HEK293 (cell line): ENCODE measurements around the gene MAP3K12.
A peak's percentile ranks its signal among the peaks of the same experiment; 100 is the strongest.

Experiments used
- ELK4 ChIP-seq: IDR thresholded peaks from 2 replicates; pipeline ENCODE4 v1.6.1; 2011; ENCODE audit warnings: mild to moderate bottlenecking, low read depth, low read length, borderline replicate concordance
- GLIS2 ChIP-seq: fragments of 450-650 bp; formaldehyde crosslinking; IDR thresholded peaks from 2 replicates; pipeline ENCODE4 v1.5.1; 2016; ENCODE audit warnings: missing biosample characterization, missing genetic modification characterization
- HOXA7 ChIP-seq: sonication (generic); formaldehyde crosslinking; IDR thresholded peaks from 2 replicates; pipeline ENCODE4 v1.8.1; 2022; ENCODE audit warnings: missing genetic modification reagents, borderline replicate concordance
- KLF7 ChIP-seq: fragments of 450-650 bp; formaldehyde crosslinking; IDR thresholded peaks from 2 replicates; pipeline ENCODE4 v1.5.1; 2016; ENCODE audit warnings: missing biosample characterization, missing genetic modification characterization, borderline replicate concordance
- KLF8 ChIP-seq: fragments of 450-650 bp; formaldehyde crosslinking; IDR thresholded peaks from 2 replicates; pipeline ENCODE4 v1.5.1; 2016; ENCODE audit warnings: missing biosample characterization, missing genetic modification characterization
- KLF9 ChIP-seq: fragments of 450-650 bp; formaldehyde crosslinking; IDR thresholded peaks from 2 replicates; pipeline ENCODE4 v1.5.1; 2016; ENCODE audit warnings: missing biosample characterization, missing genetic modification characterization, low read depth
- MYNN ChIP-seq: fragments of 450-650 bp; formaldehyde crosslinking; IDR thresholded peaks from 2 replicates; pipeline ENCODE4 v1.5.1; 2016; ENCODE audit warnings: missing biosample characterization, missing genetic modification characterization, borderline replicate concordance
- PRDM1 ChIP-seq: fragments of 450-650 bp; formaldehyde crosslinking; IDR thresholded peaks from 2 replicates; pipeline ENCODE4; 2016; ENCODE audit warnings: missing biosample characterization, missing genetic modification characterization
- PRDM4 ChIP-seq: fragments of 450-650 bp; formaldehyde crosslinking; IDR thresholded peaks from 2 replicates; pipeline ENCODE4 v1.5.1; 2017; ENCODE audit warnings: missing biosample characterization, missing genetic modification characterization
- REST ChIP-seq: fragments of 450-650 bp; formaldehyde crosslinking; IDR thresholded peaks from 2 replicates; pipeline ENCODE4 v1.5.1; 2016; ENCODE audit warnings: missing biosample characterization, missing genetic modification characterization
- SCRT2 ChIP-seq: fragments of 450-650 bp; formaldehyde crosslinking; IDR thresholded peaks from 2 replicates; pipeline ENCODE4 v1.5.1; 2016; ENCODE audit warnings: missing biosample characterization, missing genetic modification characterization
- ZFP3 ChIP-seq: fragments of 450-650 bp; formaldehyde crosslinking; IDR thresholded peaks from 2 replicates; pipeline ENCODE4 v1.5.1; 2016; ENCODE audit warnings: low read depth, missing biosample characterization, missing genetic modification characterization
- ZNF266 ChIP-seq: fragments of 450-650 bp; formaldehyde crosslinking; IDR thresholded peaks from 2 replicates; pipeline ENCODE4 v1.5.1; 2016; ENCODE audit warnings: missing biosample characterization, missing genetic modification characterization, low read depth
- ZNF274 ChIP-seq, 2 experiments: fragments of 200-500 bp in 1 of 2; fragments of 450-650 bp in 1 of 2; sonication (Bioruptor generic) in 1 of 2; formaldehyde crosslinking in 1 of 2; IDR thresholded peaks; 2 replicates each; pipeline versions ENCODE4 v1.5.1 to v1.6.1; 2014 to 2016; ENCODE audit warnings: borderline replicate concordance in 1 of 2, inconsistent platforms in 1 of 2, low read length in 1 of 2, missing biosample characterization in 1 of 2, missing genetic modification characterization in 1 of 2
- ZNF324 ChIP-seq: fragments of 450-650 bp; formaldehyde crosslinking; IDR thresholded peaks from 2 replicates; pipeline ENCODE4 v1.5.1; 2016; ENCODE audit warnings: missing biosample characterization, missing genetic modification characterization
- ZNF335 ChIP-seq: fragments of 450-650 bp; formaldehyde crosslinking; conservative IDR thresholded peaks from 2 replicates; pipeline ENCODE4 v1.5.1; 2016; ENCODE audit warnings: missing biosample characterization, missing genetic modification characterization
- ZNF449 ChIP-seq: fragments of 450-650 bp; formaldehyde crosslinking; IDR thresholded peaks from 2 replicates; pipeline ENCODE4 v1.5.1; 2017; ENCODE audit warnings: missing biosample characterization, mild to moderate bottlenecking, missing genetic modification characterization, moderate library complexity
- ZNF514 ChIP-seq: fragments of 450-650 bp; formaldehyde crosslinking; IDR thresholded peaks from 2 replicates; pipeline ENCODE4 v1.5.1; 2016; ENCODE audit warnings: missing biosample characterization, missing genetic modification characterization
- ZNF518A ChIP-seq: fragments of 450-650 bp; formaldehyde crosslinking; conservative IDR thresholded peaks from 2 replicates; pipeline ENCODE4 v1.5.1; 2016; ENCODE audit warnings: low read depth, missing biosample characterization, missing genetic modification characterization
- ZNF639 ChIP-seq: fragments of 450-650 bp; formaldehyde crosslinking; IDR thresholded peaks from 2 replicates; pipeline ENCODE4 v1.5.1; 2016; ENCODE audit warnings: missing biosample characterization, missing genetic modification characterization
- ZNF76 ChIP-seq: fragments of 450-650 bp; formaldehyde crosslinking; IDR thresholded peaks from 2 replicates; pipeline ENCODE4; 2016; ENCODE audit warnings: low read depth, missing biosample characterization, missing genetic modification characterization, borderline replicate concordance

MAP3K12 gene

GRCh38 chr12:53492830-53493609, 6.2 kb downstream of the MAP3K12 start (continued):
- TF ChIP-seq HOXA7 (CRISPR knock-in tag) (no peak), ZNF335 (tag by site-specific recombination) (peak; percentile 71), ZNF639 (0 out of 2 replicates have a peak, but pooled peaks have one; percentile 35), ZNF266 (no peak), GLIS2 (peak; percentile 78), PRDM4 (tag by site-specific recombination) (no peak), PRDM1 (peak; percentile 99), KLF9 (tag by site-specific recombination) (peak; percentile 94), SCRT2 (tag by site-specific recombination) (no peak), KLF8 (tag by site-specific recombination) (peak; percentile 77), ZNF274 (IDR thresholded peaks at IDR 0.05; ENCODE audit: low read length) (no peak), ZNF274 (tag by site-specific recombination; IDR thresholded peaks at IDR 0.05; ENCODE audit: borderline replicate concordance) (no peak), REST (tag by site-specific recombination) (peak; percentile 73), KLF7 (tag by site-specific recombination) (no peak), ZNF514 (tag by site-specific recombination) (no peak), ZNF76 (tag by site-specific recombination) (peak; percentile 84; the same call in 1 of the 2 replicates), ELK4 (no peak), ZFP3 (tag by site-specific recombination) (no peak), ZNF449 (peak; percentile 35; the same call in 1 of the 2 replicates), MYNN (tag by site-specific recombination) (no peak), ZNF324 (tag by site-specific recombination) (peak; percentile 53; the same call in 1 of the 2 replicates), ZNF518A (tag by site-specific recombination) (no peak)
